Ishikawa (cell line): ENCODE results near the gene MICAL3.

Experiments used
- CEBPB ChIP-seq: IDR thresholded peaks from 2 replicates; pipeline ENCODE4 v1.6.1; 2012
- CREB1 ChIP-seq: IDR thresholded peaks from 2 replicates; pipeline ENCODE4 v1.6.1; 2012; ENCODE audit warnings: low read depth
- EGR1 ChIP-seq: IDR thresholded peaks from 2 replicates; pipeline ENCODE4 v1.6.1; 2012
- EP300 ChIP-seq: IDR thresholded peaks from 2 replicates; pipeline ENCODE4 v1.6.1; 2012; ENCODE audit warnings: borderline replicate concordance
- FOXM1 ChIP-seq: IDR thresholded peaks from 2 replicates; pipeline ENCODE4 v1.6.1; 2012; ENCODE audit warnings: low read depth, borderline replicate concordance
- MAX ChIP-seq: IDR thresholded peaks from 2 replicates; pipeline ENCODE4 v1.6.1; 2012
- NFIC ChIP-seq: IDR thresholded peaks from 2 replicates; pipeline ENCODE4 v1.6.1; 2012
- RAD21 ChIP-seq: IDR thresholded peaks from 2 replicates; pipeline ENCODE4 v1.6.1; 2012; ENCODE audit warnings: low read depth
- REST ChIP-seq: IDR thresholded peaks from 2 replicates; pipeline ENCODE4 v1.6.1; 2012; ENCODE audit warnings: low read depth, mild to moderate bottlenecking
- TAF1 ChIP-seq: IDR thresholded peaks from 2 replicates; pipeline ENCODE4 v1.6.1; 2012; ENCODE audit warnings: low read depth, mild to moderate bottlenecking
- TCF12 ChIP-seq: IDR thresholded peaks from 2 replicates; pipeline ENCODE4 v1.6.1; 2012; ENCODE audit warnings: low read depth
- TEAD4 ChIP-seq: IDR thresholded peaks from 2 replicates; pipeline ENCODE4 v1.6.1; 2012
- USF1 ChIP-seq: IDR thresholded peaks from 2 replicates; pipeline ENCODE4 v1.6.1; 2012
- YY1 ChIP-seq: IDR thresholded peaks from 2 replicates; pipeline ENCODE4 v1.6.1; 2012; ENCODE audit warnings: low read depth
- ZBTB7A ChIP-seq: IDR thresholded peaks from 2 replicates; pipeline ENCODE4 v1.6.1; 2012; ENCODE audit warnings: low read depth

The MICAL3 gene

GRCh38 chr22:17945888-17946648, 78.3 kb downstream of the MICAL3 start:
- TF ChIP-seq REST (no peak), EGR1 (no peak)

GRCh38 chr22:17945156-17945887, 79.0 kb downstream of the MICAL3 start:
- TF ChIP-seq CEBPB (no peak), USF1 (no peak), EGR1 (no peak), TEAD4 (no peak), FOXM1 (no peak), MAX (no peak), RAD21 (no peak), EP300 (no peak), ZBTB7A (no peak), CREB1 (no peak)

- peak; percentile 78 for TF ChIP-seq TEAD4
- no peak for TF ChIP-seq EP300
- TF ChIP-seq NFIC, result peak; percentile 26; the same call in 1 of the 2 replicates
These were observed 80.1 kb downstream of the MICAL3 start for GRCh38 chr22:17944256-17944655.

GRCh38 chr22:17943533-17944249, 80.7 kb downstream of the MICAL3 start:
- TF ChIP-seq TCF12, result no peak
- no peak for TF ChIP-seq NFIC
- TF ChIP-seq FOXM1, result no peak
- no peak for TF ChIP-seq REST
- no peak for TF ChIP-seq EGR1
- TF ChIP-seq EP300, result no peak
- no peak for TF ChIP-seq YY1
- TF ChIP-seq USF1, result no peak
- no peak for TF ChIP-seq CREB1

- no peak for TF ChIP-seq NFIC
- no peak for TF ChIP-seq TEAD4
- TF ChIP-seq FOXM1, result no peak
- TF ChIP-seq CREB1, result no peak
- TF ChIP-seq EP300, result no peak
- no peak for TF ChIP-seq CEBPB
- no peak for TF ChIP-seq EGR1
- TF ChIP-seq TAF1, result no peak
- no peak for TF ChIP-seq TCF12
- no peak for TF ChIP-seq MAX
These were observed 81.6 kb downstream of the MICAL3 start for GRCh38 chr22:17942721-17943120.
